Activated naive CD8-positive, alpha-beta T cell (primary cell): Measurements from ENCODE around the gene DAZL.

Experiments used
- H3K27ac Mint-ChIP-seq: one replicate; pipeline ENCODE4 v1.8.0; 2021; ENCODE audit warnings: mixed read lengths
- H3K27me3 Mint-ChIP-seq: one replicate; pipeline ENCODE4 v1.8.0; 2021; ENCODE audit warnings: mixed read lengths
- H3K36me3 Mint-ChIP-seq: one replicate; pipeline ENCODE4 v1.8.0; 2021; ENCODE audit warnings: mixed read lengths
- H3K4me1 Mint-ChIP-seq: one replicate; pipeline ENCODE4 v1.8.0; 2021; ENCODE audit warnings: low read depth, mixed read lengths
- H3K4me3 Mint-ChIP-seq: one replicate; pipeline ENCODE4 v1.8.0; 2021; ENCODE audit warnings: mild to moderate bottlenecking, mixed read lengths
- H3K9me3 Mint-ChIP-seq: one replicate; pipeline ENCODE4 v1.8.0; 2021; ENCODE audit warnings: low read depth, mixed read lengths

Gene DAZL

DNA sequence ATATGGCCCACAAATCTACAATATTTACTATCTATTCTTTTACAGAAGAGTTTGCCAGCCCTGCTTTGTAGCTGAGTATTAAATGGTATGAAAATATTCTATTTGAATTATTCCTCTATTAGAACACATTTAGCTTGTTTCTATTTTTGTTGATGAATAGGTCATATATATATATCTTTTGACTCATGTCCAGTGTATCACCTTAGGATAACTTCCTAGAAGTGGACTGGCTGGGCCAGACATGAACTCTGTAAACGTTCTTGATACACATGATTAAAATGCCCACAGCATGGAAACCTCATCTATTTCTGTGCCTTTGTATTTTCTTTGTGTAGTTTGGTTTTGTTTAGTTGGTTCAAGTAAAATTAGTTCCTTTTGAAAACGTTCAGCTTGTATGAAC lies 37.1 kb downstream of the DAZL start:
- peaks cover 2% of the 10 kb centered on the region for H3K27me3 Mint-ChIP-seq
- no peak overlapping the region for H3K27ac Mint-ChIP-seq
- H3K36me3 Mint-ChIP-seq, result peaks cover 3% of the 10 kb centered on the region
- no peak overlapping the region for H3K4me3 Mint-ChIP-seq
- H3K9me3 Mint-ChIP-seq, result peaks cover 6% of the 10 kb centered on the region
- H3K4me1 Mint-ChIP-seq, result no peaks in the 10 kb centered on the region

DNA sequence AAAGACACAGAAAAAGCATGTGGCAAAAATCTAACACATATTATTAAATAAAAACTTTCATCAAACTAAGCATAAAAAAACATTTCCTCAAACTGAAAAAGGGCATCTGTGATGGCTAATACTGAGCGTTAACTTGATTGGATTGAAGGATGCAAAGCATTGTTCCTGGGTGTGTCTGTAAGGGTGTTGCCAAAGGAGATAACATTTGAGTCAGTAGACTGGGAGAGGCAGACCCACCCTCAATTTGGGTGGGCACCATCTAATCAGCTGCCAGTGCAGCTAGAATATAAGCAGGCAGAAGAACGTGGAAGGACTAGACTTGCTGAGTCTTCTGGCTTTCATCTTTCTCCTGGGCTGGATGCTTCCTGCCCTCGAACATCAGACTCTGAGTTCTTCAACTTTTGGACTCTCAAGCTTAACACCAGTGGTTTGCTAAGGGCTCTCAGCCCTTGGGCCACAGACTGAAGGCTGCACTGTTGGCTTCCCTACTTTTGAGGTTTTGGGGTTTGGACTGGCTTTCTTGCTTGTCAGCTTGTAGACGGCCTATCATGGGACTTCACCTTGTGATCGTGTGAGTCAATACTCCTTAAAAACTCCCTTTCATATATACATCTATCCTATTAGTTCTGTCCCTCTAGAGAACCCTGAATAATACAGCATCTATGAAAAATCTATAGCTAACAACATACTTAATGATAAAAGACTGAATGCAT lies 45.4 kb downstream of the DAZL start:
- Mint-ChIP-seq H3K4me3 (no peak overlapping the region), H3K4me1 (no peaks in the 10 kb centered on the region), H3K27ac (no peak overlapping the region), H3K36me3 (peaks cover 3% of the 10 kb centered on the region), H3K9me3 (peaks cover 6% of the 10 kb centered on the region), H3K27me3 (peaks cover 3% of the 10 kb centered on the region)

DNA sequence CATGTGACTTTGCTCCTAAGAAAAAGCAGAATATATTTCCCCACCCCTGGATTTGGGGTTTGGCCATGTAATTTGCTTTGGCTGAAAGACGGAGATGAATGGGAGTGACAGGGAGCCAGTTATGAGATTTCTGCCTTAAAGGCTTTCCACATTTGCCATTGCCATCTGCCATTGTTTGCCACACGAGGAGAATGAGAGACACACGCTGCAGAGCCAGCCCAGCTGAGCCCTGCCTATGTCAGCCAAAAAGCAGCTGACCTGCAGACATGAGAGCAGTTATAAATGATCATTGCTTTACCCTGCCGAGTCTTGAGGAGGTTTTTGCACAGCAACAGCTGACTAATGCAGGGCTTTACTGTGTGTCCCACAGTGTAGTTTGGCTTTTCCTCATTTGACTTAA lies 51.1 kb downstream of the DAZL start:
- no peaks in the 10 kb centered on the region for H3K9me3 Mint-ChIP-seq
- peaks cover 3% of the 10 kb centered on the region for H3K27me3 Mint-ChIP-seq
- H3K4me3 Mint-ChIP-seq, result no peak overlapping the region

DNA sequence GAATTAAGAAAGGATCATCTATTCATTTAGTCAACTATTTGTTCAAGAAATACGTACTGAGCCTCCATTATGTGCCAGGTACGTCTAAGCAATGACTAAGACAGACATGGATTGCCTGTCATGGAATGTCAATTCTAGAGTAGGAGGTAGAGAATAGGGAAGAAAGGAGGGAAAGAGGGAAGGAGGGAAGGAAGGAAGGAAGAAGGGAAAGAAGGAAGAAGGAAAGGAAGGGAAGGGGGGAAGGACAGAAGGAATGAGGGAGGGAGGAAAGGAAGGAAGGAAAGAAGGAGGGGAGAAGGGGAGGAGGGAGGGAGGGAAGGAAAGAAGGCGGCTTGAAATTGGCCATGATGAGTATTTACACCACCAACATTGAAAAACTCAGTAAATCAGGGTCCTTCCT lies 52.5 kb downstream of the DAZL start:
- H3K4me3 Mint-ChIP-seq, result no peak overlapping the region
- H3K9me3 Mint-ChIP-seq, result no peaks in the 10 kb centered on the region
- no peaks in the 10 kb centered on the region for H3K36me3 Mint-ChIP-seq
- H3K27ac Mint-ChIP-seq, result peak overlapping the region; percentile 30
- H3K4me1 Mint-ChIP-seq, result peaks cover 9% of the 10 kb centered on the region
- peaks cover 2% of the 10 kb centered on the region for H3K27me3 Mint-ChIP-seq

More for the DNA sequence above, 51.1 kb downstream of the DAZL start:
- Mint-ChIP-seq H3K4me1 (peaks cover 9% of the 10 kb centered on the region), H3K27ac (no peak overlapping the region), H3K36me3 (no peaks in the 10 kb centered on the region)

DNA sequence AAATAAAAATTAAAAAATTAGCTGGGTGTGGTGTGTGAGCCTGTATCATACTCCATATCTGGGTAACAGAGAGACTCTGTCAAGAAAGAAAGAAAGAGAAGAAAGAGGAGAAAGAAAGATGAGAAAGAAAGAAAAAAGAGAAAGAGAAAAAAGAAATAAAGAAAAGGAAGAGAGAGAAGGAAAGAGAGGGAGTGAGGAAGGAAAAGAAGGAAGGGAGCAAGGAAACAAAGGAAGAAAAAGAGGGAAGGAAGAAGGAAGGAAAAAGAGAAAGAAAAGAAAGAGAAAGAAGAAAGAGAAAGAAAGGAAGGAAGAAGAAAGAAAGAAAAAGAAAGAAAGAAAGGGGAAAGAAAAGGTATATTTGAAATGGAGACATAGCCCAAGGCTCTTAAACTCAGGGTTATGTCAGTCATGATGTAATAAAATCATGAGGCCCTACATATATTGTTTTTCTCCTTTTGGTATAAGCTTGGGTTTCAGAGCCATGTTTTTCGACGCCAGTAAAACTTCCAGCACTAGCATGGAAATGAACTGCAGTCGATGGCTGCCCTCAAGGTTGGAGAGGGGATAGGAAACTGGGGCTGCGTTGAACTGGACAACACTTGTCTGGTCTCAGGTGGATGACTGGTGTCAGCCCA lies 53.8 kb downstream of the DAZL start:
- Mint-ChIP-seq H3K9me3 (no peaks in the 10 kb centered on the region), H3K27ac (peak overlapping the region; percentile 93), H3K4me3 (no peak overlapping the region), H3K27me3 (peaks cover 2% of the 10 kb centered on the region), H3K36me3 (no peaks in the 10 kb centered on the region), H3K4me1 (peaks cover 9% of the 10 kb centered on the region)

DNA sequence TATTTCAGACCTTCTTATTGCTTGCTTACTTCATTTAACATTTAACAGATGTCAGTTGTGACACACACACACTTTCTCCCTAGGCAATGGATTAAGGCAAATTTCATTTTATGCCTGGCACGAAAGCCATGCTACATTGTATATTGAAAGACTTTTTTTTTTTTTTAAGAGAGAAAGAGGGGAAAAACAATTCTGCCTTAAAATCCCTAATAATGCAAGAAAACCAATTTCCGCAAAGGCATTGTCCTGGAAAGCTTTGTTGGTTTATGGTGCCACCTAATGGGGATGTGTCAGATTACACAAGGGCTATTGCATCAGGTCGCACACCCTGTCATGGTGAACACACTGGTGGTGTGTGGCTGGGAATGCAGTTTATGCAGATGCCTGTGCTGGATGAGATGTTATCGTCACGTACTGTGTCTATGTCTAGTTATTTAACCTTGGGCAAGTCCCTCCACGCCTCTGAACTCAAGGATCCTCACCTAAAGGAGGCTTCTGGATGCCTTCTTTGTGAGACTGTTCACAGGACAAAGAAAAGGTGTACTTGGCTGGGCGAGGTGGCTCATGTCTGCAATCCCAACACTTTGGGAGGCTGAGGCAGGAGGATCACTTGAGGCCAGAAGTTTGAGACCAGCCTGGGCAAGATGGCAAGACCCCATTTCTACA lies 54.4 kb downstream of the DAZL start:
- no peaks in the 10 kb centered on the region for H3K9me3 Mint-ChIP-seq
- peaks cover under 1% of the 10 kb centered on the region for H3K27me3 Mint-ChIP-seq
- peak overlapping the region; percentile 93 for H3K27ac Mint-ChIP-seq
- no peaks in the 10 kb centered on the region for H3K36me3 Mint-ChIP-seq
- H3K4me3 Mint-ChIP-seq, result no peak overlapping the region
- H3K4me1 Mint-ChIP-seq, result peaks cover 9% of the 10 kb centered on the region

DNA sequence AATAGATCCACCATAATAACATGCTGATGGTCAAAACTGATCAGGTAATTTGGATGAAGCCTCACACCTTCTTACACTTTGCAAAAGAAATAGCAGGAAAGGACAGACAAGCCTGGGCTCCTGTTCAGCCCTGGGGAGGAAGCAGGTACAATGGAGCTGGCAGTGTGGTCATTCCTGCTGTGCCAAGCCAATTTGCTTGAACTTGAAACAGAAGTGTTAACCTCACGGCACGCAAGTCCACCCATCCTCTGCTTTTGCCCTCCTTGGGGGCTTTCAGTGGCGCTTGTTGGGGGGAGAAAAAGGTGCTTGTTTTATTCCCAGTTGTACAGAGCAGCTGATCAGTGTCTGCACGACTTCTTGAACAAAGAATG lies 54.9 kb downstream of the DAZL start:
- Mint-ChIP-seq H3K4me3 (no peak overlapping the region), H3K9me3 (no peaks in the 10 kb centered on the region), H3K4me1 (peaks cover 9% of the 10 kb centered on the region), H3K27ac (no peak overlapping the region), H3K27me3 (no peaks in the 10 kb centered on the region), H3K36me3 (no peaks in the 10 kb centered on the region)

DNA sequence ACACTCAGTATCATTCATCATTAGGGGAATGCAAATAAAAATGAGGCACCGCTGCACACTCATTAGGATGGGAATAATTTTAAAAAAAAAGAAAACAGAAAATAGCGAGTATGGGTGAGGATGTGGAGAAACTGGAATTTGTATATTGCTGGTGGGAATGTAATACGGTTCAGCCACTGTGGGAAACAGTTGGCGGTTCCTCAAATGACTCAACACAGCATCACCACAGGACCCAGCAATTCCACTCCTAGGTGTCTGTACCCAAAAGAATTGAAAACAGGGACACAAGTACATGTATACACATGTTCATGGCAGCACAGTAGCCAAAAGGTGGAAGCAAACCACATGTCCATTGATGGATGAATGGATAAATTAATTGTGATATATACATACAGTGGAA lies 56.5 kb downstream of the DAZL start:
- no peaks in the 10 kb centered on the region for H3K9me3 Mint-ChIP-seq
- H3K27ac Mint-ChIP-seq, result no peak overlapping the region
- no peaks in the 10 kb centered on the region for H3K36me3 Mint-ChIP-seq
- peaks cover 9% of the 10 kb centered on the region for H3K4me1 Mint-ChIP-seq
- no peak overlapping the region for H3K4me3 Mint-ChIP-seq
- no peaks in the 10 kb centered on the region for H3K27me3 Mint-ChIP-seq

DNA sequence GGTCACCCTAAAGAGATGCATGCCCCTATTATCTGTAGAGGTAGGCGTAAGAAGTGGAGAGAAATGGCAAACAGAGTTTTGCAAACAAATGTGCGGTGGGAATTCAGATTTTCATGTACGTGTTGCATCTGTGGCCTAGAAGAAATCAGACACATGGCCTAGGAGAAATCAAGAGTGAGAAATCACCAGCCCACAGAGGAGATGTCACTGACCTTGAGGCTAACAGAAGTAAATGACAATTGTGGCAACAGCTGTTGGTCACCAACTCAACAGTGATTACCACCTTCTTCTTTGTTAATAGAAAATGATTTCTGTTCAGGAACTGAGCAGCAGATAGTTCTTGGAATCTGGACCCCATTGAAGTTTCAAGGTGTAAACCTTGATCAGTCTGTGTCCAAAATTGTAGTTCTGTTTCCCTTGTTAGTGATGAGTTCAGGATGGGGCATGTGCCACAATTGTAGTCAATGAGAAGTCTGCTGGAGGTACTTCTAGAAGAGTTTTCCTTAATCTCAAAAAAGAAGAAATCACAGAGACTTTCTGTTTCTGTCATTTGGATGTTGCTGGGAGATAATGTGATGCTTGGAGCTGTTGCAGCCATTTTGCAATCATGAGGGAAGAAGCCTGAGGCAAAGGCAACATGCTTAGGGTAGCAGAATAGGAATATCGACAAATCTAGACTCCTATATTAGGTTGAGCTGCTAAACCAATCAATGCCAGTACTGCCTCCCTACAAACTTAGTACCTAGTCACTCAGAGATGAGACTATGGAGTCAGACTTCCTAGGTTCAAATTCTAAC lies 57.5 kb downstream of the DAZL start:
- Mint-ChIP-seq H3K36me3 (no peaks in the 10 kb centered on the region), H3K4me3 (no peak overlapping the region), H3K27me3 (no peaks in the 10 kb centered on the region), H3K4me1 (peaks cover 9% of the 10 kb centered on the region), H3K9me3 (no peaks in the 10 kb centered on the region), H3K27ac (no peak overlapping the region)

DNA sequence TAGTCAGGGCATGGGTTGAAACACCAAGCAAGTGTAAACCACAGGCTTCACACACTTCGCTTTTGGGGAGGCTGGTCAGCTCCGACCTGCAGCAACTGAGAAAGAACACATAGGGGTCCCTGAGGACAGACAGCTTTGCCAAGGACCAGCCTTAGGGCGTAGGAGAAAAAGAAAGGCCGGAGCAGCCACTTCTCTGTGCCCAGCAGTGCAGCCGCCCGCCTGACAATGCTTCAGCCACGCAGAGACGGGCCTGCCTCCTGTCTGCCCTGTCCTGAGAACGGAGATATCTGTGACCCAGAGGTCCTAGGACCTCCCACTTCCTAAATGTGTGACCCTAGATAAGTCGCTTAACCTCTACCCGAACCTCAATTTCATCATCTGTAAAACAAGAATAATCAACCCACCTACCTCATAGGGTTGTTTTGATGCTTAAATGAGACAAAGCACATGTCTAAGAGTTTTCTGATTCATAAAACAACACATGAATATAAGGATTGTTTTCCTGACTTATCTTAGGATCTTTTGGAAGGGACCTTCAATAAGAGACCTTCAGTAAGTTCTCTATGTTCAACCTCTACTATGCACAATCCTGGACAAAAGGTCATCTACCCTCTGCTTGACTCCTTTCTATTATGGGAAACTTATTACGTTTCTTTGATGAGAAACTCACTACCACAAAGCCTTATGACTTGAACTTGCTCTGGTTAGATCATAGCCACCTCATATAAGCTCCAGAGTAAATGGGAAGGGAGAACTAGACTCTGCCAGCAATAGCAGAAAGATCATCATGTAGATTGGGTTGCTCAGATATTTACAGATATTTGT lies 58.8 kb downstream of the DAZL start:
- Mint-ChIP-seq H3K36me3 (no peaks in the 10 kb centered on the region), H3K27ac (no peak overlapping the region), H3K4me3 (no peak overlapping the region), H3K4me1 (peaks cover 9% of the 10 kb centered on the region), H3K27me3 (peaks cover 2% of the 10 kb centered on the region), H3K9me3 (no peaks in the 10 kb centered on the region)

DNA sequence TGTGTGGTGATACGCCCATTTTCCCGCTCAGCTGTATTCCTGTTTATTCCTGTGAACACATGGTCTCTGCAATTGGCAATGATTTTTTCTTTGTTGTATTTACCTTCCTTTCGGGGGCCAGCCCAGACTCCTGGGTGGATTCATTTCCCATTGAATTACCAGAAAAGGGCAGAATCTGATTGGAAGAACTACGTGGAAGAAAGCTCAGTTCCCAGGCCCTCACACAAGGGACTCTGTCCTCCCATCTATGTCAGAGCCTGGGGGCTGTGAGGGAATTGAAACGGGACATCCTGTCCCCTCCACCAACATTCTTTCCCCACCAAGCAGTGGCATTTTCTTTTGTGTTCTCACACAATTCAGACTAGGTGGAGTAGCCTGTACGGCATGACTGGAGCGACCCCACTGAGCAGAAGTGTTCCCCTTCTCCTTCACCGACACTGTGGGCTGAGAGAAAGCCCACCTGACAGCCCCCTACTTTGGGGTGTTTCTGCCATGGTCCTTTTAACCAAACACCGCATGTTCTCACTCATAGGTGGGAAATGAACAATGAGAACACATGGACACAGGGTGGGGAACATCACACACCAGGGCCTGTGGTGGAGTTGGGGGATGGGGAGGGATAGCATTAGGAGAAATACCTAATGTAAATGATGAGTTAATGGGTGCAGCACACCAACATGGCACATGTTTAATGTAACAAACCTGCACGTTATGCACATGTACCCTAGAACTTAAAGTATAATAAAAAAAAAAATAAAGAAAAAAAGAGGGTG lies 59.6 kb downstream of the DAZL start:
- Mint-ChIP-seq H3K36me3 (no peaks in the 10 kb centered on the region), H3K4me1 (peaks cover 2% of the 10 kb centered on the region), H3K27me3 (peaks cover 2% of the 10 kb centered on the region), H3K4me3 (no peak overlapping the region), H3K9me3 (no peaks in the 10 kb centered on the region), H3K27ac (no peak overlapping the region)

DNA sequence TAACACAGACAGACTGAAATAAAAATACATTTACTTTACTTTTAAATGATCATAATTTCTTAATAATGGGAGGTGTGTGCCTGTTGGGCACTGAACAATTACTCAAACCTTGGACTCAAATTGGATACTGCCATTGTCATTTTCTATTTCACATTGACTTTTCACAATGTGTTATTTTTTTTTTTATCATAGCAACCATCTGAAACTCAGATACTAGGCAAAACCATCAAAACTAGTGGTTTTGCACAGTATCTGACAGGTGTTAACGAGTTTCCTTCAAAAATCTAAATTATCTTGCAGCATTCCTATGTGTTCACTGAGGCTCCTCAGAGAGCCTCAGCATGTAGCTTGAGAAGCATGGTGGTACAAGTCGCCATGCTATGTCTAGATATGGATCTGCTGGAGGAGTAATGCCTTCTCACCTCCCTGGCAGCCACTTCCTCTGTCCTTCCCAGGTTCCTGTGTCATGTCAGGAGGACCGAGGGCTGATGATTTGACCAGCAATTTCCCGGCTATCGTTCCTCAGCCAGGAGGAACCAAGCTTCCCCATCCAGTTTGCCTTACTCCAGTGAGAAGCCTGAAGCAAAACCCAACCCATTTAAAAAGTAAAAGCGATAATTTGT lies 61.9 kb downstream of the DAZL start:
- peaks cover 2% of the 10 kb centered on the region for H3K27me3 Mint-ChIP-seq
- H3K4me1 Mint-ChIP-seq, result no peaks in the 10 kb centered on the region
- H3K9me3 Mint-ChIP-seq, result no peaks in the 10 kb centered on the region
- H3K4me3 Mint-ChIP-seq, result no peak overlapping the region
- H3K36me3 Mint-ChIP-seq, result no peaks in the 10 kb centered on the region
- H3K27ac Mint-ChIP-seq, result no peak overlapping the region

DNA sequence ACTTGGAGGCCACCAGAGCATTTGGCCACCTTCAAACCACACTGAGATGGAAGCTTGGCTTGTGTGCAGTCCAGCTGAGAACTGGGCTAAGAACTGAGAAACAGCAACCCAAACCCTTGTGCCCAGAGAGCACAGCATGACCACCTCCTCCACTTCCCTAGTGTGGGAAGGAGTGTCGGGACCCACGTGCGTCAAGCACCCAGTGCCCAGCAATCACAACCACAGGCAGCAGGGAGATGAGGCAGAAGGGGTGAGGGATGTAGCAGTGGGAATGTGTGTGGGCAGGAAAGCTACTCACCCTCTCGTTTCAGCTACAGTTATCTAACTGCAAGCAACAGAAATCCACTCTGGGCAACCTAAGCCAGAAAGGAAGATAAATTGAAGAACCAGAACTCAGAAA lies 66.7 kb downstream of the DAZL start:
- no peaks in the 10 kb centered on the region for H3K36me3 Mint-ChIP-seq
- no peak overlapping the region for H3K4me3 Mint-ChIP-seq
- H3K4me1 Mint-ChIP-seq, result no peaks in the 10 kb centered on the region
- H3K9me3 Mint-ChIP-seq, result no peaks in the 10 kb centered on the region
- no peak overlapping the region for H3K27ac Mint-ChIP-seq
- H3K27me3 Mint-ChIP-seq, result peaks cover 4% of the 10 kb centered on the region
